HG03457 (cell line): ENCODE data around the gene GDPD5.

Source experiments
- ATAC-seq: cut with Tn5 transposase; IDR thresholded peaks from one replicate; pipeline ENCODE4 v1.9.1; 2021; ENCODE audit warnings: moderate number of reproducible peaks; ENCODE audit not compliant: unreplicated experiment

Gene GDPD5

DNA sequence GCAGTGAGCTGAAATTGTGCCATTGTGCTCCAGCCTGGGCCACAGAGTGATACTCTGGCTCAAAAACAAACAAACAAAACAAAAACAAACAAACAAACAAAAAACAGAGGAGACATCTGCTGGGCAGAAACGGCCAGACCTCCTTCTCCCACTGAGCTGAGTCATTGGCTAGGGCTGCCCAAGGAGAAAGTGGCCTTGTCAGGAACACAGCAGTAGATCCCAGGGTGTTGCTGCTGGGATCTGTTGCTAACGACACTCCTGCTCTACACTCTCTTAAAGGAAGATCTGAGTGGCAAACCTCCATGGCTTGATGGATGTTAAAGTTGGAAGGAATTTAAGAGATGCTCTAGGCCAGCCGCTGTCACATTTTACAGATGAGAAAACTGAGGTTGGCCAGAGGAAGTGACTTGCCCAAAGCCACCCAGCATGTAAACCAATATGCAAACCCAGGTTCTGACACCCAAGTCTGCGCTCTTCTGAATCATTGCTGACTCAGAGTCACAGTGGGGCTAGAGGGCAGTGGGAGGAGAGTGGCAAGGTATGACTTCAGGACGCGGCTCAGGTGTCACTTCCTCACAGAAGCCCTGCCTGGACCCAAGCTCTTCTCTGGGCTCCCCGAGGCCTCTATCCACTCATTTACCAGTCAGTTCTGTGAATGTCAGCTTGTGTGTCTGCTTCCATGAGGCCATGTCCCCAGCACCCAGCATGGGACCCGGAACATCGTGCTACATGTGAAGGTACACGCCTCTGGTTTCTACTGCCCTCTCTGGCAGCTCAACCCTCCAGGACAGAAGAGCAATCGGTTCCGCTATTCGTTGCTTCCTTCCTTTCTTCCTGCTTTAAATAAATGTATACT lies 11.3 kb upstream of the GDPD5 start:
- peak; percentile 56 for ATAC-seq

DNA sequence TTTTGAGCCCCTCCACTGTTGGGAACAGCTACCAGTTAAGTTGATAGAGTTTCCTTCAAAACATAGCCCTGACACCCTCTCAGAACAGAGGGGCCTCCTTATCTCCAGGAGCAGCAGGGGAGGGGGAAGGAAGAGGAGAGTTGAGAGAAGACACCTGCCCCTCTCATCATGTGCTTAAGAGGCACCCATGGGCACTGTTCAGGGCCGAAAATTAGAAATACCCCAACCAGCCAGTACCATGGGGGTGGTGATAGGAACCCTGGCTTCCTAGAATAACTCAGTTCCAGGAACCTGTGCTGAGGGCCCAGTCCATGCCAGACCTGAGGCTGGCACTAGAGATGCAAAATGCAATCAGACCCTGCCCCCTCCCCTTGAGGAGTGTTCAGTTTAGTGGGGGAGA lies 9.3 kb upstream of the GDPD5 start:
- ATAC-seq = no peak

DNA sequence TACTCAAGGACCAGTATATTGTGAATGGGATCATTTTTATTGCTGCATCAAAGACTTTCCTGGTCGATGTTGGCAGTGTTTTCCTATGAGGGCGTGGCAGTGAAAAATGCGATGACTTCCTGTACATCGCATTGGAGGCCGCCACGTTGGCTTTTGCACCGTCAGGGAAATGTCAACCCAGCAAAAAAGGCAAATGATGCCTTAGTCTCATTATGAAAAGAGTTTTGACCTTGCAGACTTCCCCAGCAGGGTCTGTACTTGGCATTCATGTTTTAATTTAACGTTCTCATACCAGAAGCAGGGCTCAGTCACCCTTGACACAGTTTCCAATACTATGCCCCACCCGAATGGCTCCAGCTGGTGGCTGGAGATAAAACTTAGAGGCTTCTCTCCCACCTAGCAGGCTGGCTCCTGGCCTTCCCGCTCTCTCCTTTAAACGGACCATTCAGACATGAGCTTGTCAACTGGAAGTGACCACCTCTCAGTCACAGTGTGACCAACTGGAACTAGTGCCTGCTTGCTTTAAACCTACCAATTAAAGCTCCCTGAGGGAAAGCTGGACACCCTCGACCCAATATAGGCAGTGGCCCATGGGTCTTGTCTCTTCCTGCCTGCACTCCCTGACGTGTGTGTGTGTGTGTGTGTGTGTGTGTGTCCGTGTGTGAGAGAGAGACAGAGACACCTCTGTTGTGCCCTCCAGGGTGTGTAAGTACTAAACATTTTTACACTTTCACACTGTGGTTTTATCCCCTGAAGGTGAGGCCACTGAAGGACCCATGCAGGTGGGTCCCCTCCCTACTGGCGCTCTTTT lies 8.7 kb upstream of the GDPD5 start:
- ATAC-seq = no peak

DNA sequence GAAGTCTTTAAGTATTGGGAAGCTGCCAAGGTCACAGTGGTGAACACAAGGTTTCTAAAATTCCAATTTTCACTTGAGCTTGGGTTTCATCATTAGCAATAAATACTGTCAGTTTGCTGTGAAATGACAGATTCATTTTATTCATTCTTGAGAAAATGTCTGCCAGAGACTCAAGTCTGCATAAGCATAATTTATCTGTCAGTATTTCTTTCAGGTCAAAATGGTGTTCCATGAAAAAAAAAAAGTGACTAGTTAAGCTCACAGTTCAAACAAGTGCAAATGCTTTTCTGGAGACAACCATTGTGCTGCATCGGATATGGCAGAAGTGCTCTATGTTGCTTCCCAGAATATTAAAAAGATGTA lies 8.1 kb upstream of the GDPD5 start:
- no peak for ATAC-seq

DNA sequence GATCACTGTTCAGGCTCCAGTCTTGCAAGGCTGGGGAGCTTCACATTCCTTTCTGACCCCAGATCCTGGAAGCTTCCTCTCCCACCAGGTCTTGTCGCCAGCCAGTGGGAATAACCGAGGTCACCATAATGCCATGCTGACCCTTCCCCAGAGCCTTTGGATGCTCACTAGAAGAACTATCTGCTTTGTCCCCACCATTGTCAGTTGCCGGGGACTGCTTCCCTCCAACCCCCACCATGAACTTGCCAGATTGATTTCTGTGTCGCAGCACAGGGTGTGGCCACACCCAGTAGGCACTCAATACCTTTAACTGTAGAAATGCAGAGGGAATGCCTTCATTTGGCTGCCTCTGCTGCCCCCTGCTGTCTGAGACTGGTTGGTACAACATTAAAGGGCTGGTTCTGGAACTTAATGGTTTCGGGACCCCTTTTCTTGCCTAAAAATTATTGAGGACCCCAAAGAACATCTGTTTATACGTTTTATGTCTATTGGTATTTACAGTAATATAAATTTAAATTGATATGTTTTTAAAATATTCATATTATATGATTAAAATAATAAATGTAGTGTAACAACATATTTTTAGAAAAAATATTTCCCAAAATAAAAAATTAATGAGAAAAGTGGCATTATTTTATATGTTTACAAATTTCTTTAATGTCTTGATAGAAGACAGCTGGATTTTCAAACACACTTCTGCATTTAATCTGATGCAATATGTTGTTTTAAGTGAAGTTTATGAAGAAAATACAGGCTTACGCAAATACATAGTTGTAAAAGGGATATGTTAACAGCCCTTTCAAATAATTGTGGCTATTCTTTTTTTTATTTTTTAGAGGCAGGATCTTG lies 6.7 kb upstream of the GDPD5 start:
- ATAC-seq = no peak

DNA sequence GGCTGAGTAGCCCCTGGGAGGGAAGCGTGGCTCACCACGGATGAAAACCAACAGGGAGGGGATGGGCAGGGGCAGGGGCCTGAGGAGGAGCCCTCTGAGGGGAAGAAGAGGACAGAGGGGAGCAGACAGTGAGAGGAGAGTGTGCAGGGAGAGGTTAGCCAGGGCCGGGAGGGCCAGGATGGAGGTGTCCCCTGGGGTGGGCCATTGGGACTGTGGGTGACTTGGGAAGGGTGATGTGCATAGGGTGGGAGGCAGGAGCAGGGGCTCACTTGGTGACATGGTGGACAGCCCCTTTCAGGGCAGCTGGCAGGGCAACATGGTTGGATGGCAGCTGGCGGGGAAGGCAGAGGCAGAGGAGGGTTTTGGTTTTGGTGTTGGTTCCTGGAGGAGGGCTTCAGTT lies 5.6 kb upstream of the GDPD5 start:
- no peak for ATAC-seq

DNA sequence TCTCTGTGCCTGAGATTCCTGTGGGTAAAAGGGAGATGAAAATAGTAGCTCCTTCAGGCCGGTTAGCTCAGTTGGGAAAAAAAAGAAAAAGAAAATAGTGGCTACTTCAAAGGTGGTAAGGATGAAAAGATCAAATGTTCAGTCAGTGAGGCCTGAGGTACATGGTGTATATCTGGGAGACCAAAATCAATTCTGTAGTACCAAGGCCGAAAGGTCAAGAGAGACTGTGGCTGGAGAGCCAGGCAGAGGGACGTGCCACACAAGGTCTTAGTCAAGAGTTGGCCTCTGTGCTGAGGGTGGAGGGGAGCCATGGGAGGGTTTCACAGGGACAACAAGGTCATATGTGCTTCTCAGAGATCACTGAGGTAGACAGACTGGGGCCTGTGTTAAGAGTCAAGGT lies 4.8 kb upstream of the GDPD5 start:
- ATAC-seq = no peak

DNA sequence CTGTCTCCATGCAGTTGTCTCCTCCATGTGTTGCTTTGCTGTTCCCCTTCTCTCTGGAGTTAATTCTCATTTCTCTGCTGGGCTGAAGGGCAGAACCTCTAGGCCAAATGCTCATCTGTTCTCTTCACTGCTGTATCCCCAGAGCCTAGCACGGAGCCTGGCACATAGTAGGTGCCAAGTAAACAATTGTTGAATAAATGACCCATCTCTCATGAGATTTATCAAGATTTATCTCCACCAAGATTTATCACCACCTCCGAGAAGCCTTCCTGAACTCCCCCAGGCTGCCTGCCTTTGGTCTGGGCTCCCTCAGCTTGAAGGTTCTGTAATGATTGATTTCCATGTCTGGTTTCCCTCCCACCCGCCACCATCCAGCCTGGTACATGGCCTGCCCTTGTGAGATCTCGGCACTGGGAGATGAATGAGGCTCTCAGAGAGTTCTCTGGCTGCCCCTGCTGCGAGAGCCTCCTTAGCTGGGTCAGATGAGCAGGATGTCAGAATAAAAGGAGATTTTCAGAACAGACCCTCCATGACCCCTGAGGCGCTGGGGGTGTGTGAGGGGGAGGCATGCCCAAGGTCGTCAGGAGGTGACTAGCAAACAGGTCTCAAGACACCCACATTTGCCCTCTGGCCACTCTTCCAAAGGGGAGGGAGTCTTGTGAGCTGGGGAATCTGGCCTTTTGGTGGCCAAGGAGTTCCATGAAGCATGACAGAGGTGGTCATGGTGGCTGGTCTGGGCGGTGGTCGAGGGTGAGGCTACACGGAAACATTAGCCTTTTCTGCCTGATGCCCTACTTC lies 2.4 kb upstream of the GDPD5 start:
- ATAC-seq = no peak

DNA sequence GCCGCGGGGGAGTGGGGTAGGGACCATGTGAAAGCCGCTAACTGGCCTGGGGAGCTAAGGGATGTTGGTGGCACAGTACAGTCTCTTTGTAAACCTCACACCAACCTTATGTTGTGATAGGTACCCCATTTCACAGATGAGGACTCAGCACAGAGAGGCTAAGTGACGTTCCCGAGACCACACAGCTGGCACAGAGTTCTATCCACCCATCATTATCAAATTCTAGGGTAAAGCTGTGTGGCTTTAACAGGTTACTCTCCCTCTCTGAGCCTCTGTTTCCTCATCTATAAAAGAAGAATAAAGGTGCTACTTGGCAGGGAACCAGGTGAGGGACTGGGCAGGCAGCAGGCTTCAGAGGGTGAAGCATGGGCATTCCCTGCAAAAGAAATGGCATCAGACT lies 1.4 kb upstream of the GDPD5 start:
- no peak for ATAC-seq

DNA sequence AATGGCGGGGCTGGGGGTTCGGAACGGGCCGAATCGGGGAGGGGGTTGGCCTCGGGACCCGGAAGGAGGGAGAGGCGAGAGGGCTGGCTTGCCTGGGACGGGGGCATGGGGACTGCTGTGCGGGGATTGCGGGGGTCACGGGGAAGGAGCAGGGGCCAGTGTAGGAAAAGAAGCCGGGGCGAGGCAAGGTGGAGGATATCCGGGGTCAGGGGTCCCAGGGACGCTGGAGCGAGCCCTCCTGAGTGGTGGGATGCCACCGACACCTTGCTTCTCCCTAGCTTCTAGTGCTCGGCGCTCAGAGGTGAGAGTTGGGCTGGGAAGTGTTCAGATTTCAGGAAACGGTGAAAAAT lies 426 bp upstream of the GDPD5 start:
- no peak for ATAC-seq

DNA sequence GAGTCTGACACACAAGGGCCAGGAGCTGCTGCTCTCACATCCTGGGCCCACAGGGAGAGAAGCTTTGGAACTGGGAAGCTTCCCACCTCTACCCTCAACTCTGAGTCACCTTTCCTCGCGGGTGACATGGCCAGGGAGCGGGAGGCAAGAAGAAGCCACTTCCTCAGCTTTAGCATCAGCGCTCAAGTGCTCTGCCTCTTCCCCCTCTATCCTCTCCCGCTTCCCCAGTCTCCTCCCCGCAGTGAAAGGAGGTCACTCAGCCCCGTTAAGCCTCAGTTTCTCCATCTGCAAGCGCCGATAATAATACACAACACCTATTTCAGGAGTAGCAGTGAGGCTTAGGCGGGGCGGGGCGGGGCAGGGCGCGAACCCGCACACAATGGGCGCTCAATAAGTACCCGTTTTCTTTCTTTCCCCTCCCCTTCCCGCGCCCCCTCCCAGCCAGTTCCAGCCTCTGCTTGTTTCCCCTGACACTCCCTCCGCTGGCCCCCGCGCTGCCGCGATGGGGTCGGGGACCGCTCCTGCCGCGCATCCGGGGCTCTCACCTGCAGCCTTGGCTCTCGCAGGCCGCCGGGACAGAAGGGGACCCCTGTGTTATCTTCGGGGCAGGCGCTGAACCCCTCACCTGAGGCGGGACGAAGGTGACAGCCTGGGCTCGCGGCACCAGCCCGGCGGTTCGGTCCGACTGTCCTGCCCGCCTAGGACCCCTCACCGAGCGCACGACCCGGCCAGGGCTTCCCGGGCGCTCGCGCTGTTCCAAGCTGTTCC lies 892 bp downstream of the GDPD5 start:
- no peak for ATAC-seq

DNA sequence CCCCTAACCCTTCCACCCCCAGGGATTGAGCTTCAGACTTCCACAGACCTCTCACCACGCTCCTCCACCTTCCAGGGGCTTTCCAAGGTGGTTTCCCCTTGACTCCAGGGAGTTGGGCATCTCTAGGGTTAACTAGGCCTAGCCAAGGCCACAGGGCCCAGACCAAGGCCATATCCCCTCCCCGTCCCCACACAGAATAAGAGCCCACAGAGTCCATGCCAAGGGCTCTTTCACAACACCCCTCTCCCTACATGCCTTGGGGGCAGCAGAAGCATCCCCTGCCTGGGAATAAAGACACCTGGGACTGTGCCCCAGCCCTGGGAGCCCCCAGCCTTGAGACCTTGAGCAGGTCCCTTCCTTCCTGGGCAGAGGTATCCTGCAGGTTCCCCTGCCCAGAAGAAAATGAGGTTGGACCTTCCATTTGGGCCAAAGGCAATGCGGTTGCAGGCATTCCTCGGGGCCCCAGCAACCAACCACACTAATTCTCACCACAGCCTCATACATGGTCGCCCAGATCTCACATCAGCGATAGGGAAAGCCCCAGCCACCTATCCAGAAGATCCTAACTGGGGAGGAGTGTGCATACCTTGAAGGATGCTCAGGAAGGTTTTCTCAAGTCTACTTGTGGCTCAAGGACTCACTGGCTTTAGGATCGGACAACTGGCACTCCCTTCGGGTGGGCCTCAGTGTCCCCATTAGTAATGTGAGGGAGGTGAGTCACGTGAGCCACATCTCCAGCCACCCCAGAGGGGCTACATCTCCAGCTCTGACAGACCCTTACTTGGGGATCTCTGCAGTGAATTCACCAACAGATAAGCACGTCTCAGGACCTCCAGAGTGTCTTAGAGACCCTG lies 1.7 kb downstream of the GDPD5 start:
- no peak for ATAC-seq

DNA sequence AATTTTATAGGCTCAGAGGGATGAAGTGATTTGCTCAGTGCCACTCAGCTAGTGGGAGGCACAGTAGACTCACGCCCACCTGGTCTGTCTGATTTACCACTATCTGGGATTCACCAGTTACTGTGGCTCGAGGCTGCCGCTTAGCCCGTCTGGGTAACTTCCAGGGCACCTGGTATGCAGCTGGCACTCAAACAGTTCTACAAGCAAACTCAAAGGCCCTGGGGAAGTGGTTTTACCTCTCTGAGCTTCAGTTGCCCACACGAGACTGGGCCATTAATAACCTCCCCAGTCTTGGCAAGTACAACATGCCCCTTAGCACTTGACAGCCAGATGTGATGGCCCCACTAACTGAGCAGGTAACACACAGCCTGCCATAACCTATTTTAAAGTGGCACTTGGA lies 2.6 kb downstream of the GDPD5 start:
- ATAC-seq = no peak

DNA sequence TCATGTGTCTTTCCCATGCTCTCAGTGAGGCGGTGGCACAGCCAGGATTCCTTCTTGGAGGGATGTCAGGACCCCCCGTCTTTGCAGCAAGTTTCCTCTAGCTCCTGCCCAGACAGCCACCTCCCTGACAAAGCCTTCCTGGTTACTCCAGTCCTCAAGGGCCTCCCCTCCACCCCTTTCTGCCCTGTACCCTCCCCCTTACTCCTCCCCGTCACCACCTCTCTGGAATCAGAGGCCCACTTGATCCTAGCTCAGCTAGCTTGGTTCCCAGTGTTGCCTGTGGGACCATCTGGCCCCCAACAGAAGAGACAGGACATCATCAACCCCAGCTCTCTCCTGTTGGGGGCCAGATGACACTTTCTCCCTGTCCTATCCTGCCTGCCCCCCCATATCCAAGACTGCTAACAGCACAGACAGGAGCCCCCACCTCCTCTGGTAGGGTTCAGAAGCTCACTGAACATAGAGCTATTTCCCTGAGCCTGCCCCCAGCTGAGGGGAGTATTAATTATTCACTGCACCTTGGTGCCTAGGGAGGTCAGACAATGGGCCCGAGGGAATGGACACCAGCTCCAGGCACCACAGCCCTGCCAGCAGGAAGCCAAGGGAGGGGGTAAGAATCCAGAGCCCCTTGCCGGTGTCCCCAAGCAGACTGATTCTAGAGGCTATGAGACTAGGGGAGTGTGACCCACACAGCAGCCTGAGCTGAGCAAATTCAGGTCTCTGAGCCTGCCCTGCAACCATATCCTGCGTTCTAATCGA lies 3.3 kb downstream of the GDPD5 start:
- ATAC-seq = no peak

DNA sequence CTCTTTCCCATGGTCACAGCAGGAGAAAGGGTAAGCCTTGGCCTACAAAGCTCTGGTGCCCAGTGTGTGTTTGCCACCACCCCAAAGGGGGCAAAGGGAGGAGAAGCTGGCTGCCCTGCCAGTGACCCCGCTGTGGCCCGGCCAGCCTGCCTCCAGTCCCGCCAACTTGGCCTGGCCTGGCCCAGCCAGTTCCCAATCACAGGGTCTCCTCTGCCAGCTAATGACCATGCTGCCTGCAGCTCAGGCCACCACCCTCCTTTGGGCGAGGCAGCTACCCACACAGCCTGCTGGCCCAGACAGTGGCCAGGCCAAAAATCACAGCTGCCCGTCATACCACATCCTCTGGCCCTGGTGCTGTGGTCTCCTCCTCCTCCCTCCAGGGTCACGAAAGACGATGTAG lies 5.1 kb downstream of the GDPD5 start:
- no peak for ATAC-seq

DNA sequence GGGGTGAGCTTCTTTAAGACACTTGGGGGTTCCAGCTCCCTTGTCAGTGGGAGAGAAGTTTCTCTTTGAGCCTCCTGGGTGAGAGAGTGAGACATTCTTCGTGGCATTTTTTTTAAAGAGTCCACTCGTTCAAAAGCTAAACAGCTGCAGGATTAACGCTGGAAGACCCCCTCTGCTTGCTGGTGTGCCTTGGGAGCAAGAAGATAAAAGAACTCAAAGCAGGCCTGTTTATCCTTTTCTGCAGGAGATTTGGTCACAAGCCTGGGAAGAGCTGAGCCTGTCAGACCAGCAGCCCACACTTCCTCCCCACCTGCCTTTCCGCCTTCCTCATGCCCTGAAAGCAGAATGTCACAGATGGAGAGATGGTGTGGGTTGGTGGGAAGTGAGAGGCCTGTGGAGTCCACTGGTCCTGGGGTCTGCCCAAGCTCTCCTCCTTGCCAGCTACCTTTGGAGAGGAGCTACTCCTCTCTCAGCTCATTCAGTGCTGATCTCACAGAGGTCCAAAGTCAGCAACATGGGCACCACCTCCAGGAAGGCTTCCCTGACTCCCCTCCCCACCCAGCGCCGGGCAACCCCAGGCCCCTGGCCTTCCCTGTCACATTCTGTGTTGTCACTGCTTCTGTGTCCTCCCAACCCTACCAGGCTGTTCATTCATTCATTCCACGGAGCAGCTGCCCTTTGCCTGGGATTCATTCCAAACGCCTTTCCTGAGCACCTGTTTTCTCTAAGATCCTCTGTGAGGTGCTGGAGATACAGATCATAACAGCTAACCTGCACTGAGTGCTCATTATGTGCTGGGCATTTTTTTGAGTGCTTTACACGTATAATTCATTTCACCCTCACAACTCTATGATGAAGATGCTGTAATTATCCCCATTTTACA lies 6.7 kb downstream of the GDPD5 start:
- no peak for ATAC-seq

DNA sequence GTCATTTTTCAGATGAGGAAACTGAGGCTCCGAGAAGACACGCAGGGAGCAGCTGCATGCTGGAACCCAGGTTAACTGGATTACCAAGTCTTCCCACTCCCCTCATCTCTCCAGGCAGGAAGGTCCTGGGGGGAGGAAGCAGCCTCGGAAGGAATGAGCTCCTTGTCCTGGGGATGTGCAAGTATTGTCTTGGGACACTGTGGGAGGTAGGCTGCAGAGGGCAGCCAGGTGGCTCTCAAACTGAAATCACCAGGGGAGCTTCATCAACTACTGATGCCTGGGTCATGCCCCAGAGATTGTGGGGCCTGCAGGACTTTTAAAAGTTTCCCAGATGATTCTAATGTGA lies 7.6 kb downstream of the GDPD5 start:
- no peak for ATAC-seq

DNA sequence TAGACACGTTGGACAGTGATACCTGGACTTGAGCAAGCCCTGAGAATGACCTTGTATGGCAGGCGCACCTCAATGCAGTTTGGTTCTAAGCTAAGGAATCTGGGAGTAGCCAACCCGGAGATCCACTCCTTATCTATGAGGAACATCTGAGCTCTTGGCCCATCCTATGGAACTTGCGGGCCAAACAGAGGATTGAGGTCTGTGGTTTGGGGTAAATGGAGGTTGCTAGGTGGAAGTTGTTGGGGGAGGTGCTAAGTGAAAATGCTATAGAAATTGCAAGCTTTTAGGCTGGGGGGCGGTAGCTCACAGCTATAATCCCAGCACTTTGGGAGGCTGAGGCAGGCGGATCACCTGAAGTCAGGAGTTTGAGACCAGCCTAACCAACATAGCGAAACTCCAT lies 8.9 kb downstream of the GDPD5 start:
- ATAC-seq = no peak
